ENCODE measurements around the gene FAM83B.
"Not testable (repeated sequence)": the region's sequence is repeated elsewhere in the genome, so short reads cannot be mapped to it uniquely, and the experiment has no call there.

Gene FAM83B

GRCh38 chr6:54846243-54846856 lies at the start of gene FAM83B:
TSS of gene FAM83B (plus strand) at chr6:54846771. CDS start at chr6:54870247, 23,476 bp downstream.
- Histone ChIP-seq H3K36me3 (no peaks in the 10 kb centered on the region), H3K4me1 (peaks cover 0 to 12% (median 5%) of the 10 kb centered on the region in 4 donors), H3K9me3 (no peaks in the 10 kb centered on the region), H3K27ac (no peak within 1 kb of the TSS), H3K27me3 (peaks cover 0 to 33% of the 10 kb centered on the region in 2 donors), H3K4me3 (peak within 1 kb of the TSS; percentile 25 to 31)
- intact Hi-C loops (cut with DNase I; ENCODE audit: low total_unique reads) = no loop called here
- TF ChIP-seq, protein P1, sequence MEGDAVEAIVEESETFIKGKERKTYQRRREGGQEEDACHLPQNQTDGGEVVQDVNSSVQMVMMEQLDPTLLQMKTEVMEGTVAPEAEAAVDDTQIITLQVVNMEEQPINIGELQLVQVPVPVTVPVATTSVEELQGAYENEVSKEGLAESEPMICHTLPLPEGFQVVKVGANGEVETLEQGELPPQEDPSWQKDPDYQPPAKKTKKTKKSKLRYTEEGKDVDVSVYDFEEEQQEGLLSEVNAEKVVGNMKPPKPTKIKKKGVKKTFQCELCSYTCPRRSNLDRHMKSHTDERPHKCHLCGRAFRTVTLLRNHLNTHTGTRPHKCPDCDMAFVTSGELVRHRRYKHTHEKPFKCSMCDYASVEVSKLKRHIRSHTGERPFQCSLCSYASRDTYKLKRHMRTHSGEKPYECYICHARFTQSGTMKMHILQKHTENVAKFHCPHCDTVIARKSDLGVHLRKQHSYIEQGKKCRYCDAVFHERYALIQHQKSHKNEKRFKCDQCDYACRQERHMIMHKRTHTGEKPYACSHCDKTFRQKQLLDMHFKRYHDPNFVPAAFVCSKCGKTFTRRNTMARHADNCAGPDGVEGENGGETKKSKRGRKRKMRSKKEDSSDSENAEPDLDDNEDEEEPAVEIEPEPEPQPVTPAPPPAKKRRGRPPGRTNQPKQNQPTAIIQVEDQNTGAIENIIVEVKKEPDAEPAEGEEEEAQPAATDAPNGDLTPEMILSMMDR (IDR thresholded peaks at IDR 0.05) = no peak
- DNase-seq = no peak

DNA sequence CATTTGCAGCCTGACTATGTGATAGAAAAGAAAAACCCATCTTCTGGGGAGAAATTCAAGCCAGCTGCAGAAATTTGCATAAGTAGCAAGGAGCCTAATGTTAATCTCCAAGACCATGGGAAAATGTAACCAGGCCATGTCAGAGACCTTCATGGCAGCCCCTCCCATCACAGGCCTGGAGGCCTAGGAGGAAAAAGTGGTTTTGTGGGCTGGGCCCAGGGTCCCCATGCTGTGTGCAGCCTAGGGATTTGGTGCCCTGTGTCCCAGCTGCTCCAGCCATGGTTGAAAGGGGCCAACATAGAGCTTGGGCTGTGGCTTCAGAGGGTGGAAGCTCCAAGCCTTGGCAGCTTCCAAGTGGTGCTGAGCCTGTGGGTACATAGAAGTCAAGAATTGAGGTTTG lies 49.7 kb upstream of the FAM83B start:
- H3K4me3 ChIP-seq; DNase-seq; H3K27ac ChIP-seq; H3K4me1 ChIP-seq; H3K36me3 ChIP-seq; H3K9me3 ChIP-seq; intact Hi-C loops (cut with DNase I; ENCODE audit: low total_unique reads); H3K27me3 ChIP-seq: not testable (repeated sequence)

GRCh38 chr6:54800050-54800600 lies 46.4 kb upstream of the FAM83B start:
- TF ChIP-seq, protein P1 (IDR thresholded peaks at IDR 0.05) = no peak
- Histone ChIP-seq H3K27ac (no peak overlapping the region), H3K27me3 (no peaks in the 10 kb centered on the region), H3K4me1 (no peaks in the 10 kb centered on the region), H3K4me3 (no peak overlapping the region), H3K9me3 (no peaks in the 10 kb centered on the region), H3K36me3 (no peaks in the 10 kb centered on the region)
- DNase-seq = no peak
- intact Hi-C loops (cut with DNase I; ENCODE audit: low total_unique reads) = no loop called here

- Histone ChIP-seq H3K27ac (no peak overlapping the region), H3K4me3 (no peak overlapping the region), H3K9me3 (no peaks in the 10 kb centered on the region), H3K36me3 (no peaks in the 10 kb centered on the region), H3K27me3 (no peaks in the 10 kb centered on the region), H3K4me1 (no peaks in the 10 kb centered on the region)
- intact Hi-C loops (cut with DNase I; ENCODE audit: low total_unique reads) = no loop called here
- TF ChIP-seq, protein P1 (IDR thresholded peaks at IDR 0.05) = no peak
- DNase-seq = no peak
Observed at GRCh38 chr6:54801244-54801643, 45.3 kb upstream of the FAM83B start.

GRCh38 chr6:54801669-54802068 lies 44.9 kb upstream of the FAM83B start:
- TF ChIP-seq, protein P1 (IDR thresholded peaks at IDR 0.05) = no peak
- no peak for DNase-seq
- intact Hi-C loops (cut with DNase I; ENCODE audit: low total_unique reads) = no loop called here
- Histone ChIP-seq H3K36me3 (no peaks in the 10 kb centered on the region), H3K4me3 (no peak overlapping the region), H3K27ac (no peak overlapping the region), H3K27me3 (no peaks in the 10 kb centered on the region), H3K4me1 (no peaks in the 10 kb centered on the region), H3K9me3 (no peaks in the 10 kb centered on the region)

- intact Hi-C loops (cut with DNase I; ENCODE audit: low total_unique reads) = no loop called here
- no peaks in the 10 kb centered on the region for H3K36me3 ChIP-seq
- TF ChIP-seq, protein P1 (IDR thresholded peaks at IDR 0.05) = no peak
- no peak for DNase-seq
- no peaks in the 10 kb centered on the region for H3K27me3 ChIP-seq
- no peaks in the 10 kb centered on the region for H3K9me3 ChIP-seq
- H3K4me1 ChIP-seq = no peaks in the 10 kb centered on the region
- no peak overlapping the region for H3K4me3 ChIP-seq
- H3K27ac ChIP-seq = no peak overlapping the region
Observed at GRCh38 chr6:54802775-54803634, 43.6 kb upstream of the FAM83B start.

Measured in tibial artery (tissue), 4 donors.